Bronchial epithelial cell (primary cell): ENCODE measurements around the gene AHNAK. TPM values are rescaled to one million over a fixed set of nuclear protein-coding genes. Genes with fewer than 3 reads are reported as not detected.

Experiments used
- DNase-seq: peaks from one replicate; pipeline ENCODE4 v3.0.0-alpha.2; 2010; ENCODE audit warnings: low read depth
- FAIRE-seq: peaks from 2 replicates; lab custom pipeline; 2011; peaks lifted over from hg19 to GRCh38; lab: Jason Lieb, UNC
- H3K27me3 ChIP-seq: 2 replicates; pipeline ENCODE4 v1.5.1; 2011; ENCODE audit warnings: low read length; ENCODE audit not compliant: control insufficient read depth, insufficient read depth
- H3K36me3 ChIP-seq: 2 replicates; pipeline ENCODE4 v1.5.1; 2011; ENCODE audit warnings: low read length; ENCODE audit not compliant: control insufficient read depth, insufficient read depth
- H3K4me3 ChIP-seq: 2 replicates; pipeline ENCODE4 v1.5.1; 2011; ENCODE audit warnings: mild to moderate bottlenecking, low read depth, low read length, control low read depth
- total RNA-seq: library from RNA; depleted of rRNA; stranded (reverse); fragments of >200 nt; gene quantifications from 2 replicates; pipeline ENCODE4 v1.2.1, GENCODE V29; 2014
- TF ChIP-seq, protein P1 (sequence below): IDR thresholded peaks from 2 replicates; pipeline ENCODE4 v1.5.1; 2011; ENCODE audit warnings: mild to moderate bottlenecking, moderate library complexity, low read length, control low read depth, inconsistent platforms; ENCODE audit not compliant: insufficient read depth, severe bottlenecking

Gene AHNAK, protein sequence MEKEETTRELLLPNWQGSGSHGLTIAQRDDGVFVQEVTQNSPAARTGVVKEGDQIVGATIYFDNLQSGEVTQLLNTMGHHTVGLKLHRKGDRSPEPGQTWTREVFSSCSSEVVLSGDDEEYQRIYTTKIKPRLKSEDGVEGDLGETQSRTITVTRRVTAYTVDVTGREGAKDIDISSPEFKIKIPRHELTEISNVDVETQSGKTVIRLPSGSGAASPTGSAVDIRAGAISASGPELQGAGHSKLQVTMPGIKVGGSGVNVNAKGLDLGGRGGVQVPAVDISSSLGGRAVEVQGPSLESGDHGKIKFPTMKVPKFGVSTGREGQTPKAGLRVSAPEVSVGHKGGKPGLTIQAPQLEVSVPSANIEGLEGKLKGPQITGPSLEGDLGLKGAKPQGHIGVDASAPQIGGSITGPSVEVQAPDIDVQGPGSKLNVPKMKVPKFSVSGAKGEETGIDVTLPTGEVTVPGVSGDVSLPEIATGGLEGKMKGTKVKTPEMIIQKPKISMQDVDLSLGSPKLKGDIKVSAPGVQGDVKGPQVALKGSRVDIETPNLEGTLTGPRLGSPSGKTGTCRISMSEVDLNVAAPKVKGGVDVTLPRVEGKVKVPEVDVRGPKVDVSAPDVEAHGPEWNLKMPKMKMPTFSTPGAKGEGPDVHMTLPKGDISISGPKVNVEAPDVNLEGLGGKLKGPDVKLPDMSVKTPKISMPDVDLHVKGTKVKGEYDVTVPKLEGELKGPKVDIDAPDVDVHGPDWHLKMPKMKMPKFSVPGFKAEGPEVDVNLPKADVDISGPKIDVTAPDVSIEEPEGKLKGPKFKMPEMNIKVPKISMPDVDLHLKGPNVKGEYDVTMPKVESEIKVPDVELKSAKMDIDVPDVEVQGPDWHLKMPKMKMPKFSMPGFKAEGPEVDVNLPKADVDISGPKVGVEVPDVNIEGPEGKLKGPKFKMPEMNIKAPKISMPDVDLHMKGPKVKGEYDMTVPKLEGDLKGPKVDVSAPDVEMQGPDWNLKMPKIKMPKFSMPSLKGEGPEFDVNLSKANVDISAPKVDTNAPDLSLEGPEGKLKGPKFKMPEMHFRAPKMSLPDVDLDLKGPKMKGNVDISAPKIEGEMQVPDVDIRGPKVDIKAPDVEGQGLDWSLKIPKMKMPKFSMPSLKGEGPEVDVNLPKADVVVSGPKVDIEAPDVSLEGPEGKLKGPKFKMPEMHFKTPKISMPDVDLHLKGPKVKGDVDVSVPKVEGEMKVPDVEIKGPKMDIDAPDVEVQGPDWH (N-terminal part only)
- 354 and 607 TPM in 2 replicates for total RNA-seq

DNA sequence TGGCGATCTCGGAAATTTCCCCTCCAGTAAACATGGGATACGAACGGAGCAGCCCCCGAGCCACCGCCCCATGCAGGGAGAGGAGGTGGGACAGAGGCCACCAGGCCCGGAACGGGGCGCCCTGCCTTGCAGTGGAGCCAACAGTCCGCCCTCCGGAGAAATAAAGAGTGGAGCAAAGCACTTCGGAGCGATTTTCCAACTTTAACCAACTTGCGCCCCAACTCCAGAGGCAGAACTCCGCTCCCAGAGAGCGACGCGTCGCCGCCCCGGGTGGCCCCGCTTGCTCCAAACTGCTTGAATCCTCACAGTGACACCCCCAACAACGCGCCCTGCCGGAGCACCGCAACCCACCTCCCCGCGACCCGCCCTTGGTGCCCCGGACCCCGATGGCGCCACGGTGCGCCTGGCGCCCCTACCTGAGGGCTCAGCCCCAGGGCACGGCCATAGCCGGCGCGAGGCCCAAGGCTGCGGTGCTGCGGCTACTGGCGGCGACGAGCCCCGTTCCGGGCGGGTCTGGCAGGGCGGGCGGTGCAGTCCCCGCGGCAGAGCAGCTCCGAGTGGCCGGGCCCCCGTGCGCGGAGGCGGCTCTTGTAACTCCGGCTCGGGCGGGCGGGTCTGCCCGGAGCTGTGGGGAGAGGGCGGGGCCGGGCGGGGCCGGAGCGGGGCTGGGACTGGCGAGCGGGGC lies at the start of gene AHNAK:
Gene AHNAK (minus strand): TSS at position 563 of the 685 bp plus-strand sequence. CDS start 10,708 bp downstream, outside the sequence.
- Histone ChIP-seq H3K4me3 (peak within 1 kb of the TSS; percentile 95), H3K36me3 (peaks cover 12% of the 10 kb centered on the region), H3K27me3 (no peaks in the 10 kb centered on the region)
- FAIRE-seq (no peak), DNase-seq (peak; percentile 37)
- TF ChIP-seq, protein P1, sequence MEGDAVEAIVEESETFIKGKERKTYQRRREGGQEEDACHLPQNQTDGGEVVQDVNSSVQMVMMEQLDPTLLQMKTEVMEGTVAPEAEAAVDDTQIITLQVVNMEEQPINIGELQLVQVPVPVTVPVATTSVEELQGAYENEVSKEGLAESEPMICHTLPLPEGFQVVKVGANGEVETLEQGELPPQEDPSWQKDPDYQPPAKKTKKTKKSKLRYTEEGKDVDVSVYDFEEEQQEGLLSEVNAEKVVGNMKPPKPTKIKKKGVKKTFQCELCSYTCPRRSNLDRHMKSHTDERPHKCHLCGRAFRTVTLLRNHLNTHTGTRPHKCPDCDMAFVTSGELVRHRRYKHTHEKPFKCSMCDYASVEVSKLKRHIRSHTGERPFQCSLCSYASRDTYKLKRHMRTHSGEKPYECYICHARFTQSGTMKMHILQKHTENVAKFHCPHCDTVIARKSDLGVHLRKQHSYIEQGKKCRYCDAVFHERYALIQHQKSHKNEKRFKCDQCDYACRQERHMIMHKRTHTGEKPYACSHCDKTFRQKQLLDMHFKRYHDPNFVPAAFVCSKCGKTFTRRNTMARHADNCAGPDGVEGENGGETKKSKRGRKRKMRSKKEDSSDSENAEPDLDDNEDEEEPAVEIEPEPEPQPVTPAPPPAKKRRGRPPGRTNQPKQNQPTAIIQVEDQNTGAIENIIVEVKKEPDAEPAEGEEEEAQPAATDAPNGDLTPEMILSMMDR, result no peak

DNA sequence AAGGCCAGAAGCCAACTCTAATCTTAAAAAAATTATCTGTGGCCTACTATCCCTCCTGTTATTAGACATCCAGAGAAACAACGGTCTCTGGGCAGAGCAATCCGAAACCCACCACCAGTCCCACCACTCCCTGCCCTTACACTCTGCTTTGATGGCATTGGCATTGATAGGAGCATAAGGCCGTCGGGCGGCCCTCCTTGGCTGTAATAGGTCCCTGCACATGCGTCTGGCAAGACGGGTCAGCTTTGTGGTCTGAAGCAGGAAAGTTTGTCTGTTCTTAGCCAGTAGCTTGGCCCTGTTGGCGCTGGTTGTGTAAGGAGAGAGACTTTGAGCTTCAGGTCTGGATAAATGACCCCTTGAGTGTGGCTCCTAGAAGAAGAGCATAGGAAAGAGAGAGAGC lies 48.5 kb upstream of the AHNAK start:
- no peak overlapping the region for H3K4me3 ChIP-seq
- H3K27me3 ChIP-seq, result no peaks in the 10 kb centered on the region
- TF ChIP-seq, protein P1, result no peak
- DNase-seq (no peak), FAIRE-seq (no peak)
- H3K36me3 ChIP-seq, result peaks cover 22% of the 10 kb centered on the region

DNA sequence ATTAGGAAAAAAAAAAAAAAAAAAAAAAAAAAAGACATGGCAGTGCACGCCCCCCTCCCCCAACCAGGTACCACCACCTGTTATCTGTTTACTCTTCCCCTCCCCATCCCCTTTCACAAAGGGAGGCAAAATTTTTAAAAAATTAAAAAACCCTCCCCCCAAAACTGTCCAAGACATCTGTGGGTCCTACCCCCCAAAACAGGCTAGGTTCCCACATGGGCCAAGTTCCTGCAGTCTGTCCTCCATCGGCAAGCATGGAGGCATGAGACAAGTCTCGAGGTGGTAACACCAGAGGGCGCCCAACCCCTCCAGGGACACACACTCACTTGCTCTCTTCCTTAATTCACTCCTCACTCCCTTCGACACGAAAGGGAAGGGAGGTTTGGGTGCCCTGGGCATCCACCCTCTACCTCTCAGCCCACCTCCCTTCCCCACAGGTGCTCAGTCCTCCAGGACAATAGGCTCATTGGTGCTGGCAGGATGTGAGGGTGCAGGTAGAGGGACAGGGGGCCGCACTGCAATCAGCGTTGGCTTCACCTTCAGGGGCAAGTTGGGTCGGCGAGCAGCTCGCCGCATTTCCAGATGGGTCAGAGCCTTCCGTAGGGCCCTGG lies 46.9 kb upstream of the AHNAK start:
- no peaks in the 10 kb centered on the region for H3K27me3 ChIP-seq
- TF ChIP-seq, protein P1, result peak; percentile 86
- no peak for FAIRE-seq
- peak; percentile 70 for DNase-seq
- no peak overlapping the region for H3K4me3 ChIP-seq
- peaks cover 23% of the 10 kb centered on the region for H3K36me3 ChIP-seq

DNA sequence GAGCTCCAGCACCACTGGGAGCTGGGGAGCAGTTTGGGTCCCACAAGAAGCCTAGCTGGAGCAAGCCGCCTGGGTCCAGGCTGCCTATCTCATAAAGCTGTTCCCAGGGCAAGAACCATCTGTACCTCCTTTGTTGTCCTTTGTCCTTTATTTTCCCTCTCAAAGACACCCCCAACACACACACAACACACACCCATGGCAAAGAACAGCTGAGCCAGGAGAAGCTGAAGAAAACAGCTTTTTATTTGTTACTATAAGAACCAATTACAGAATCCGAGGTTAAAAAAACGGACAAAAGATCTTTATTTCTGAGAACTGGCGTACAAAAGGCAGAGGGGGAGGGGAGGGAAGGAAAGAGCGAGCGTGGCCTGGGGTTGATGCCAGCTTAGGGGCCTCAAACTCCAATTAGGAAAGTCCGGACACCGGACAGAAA lies 46.4 kb upstream of the AHNAK start:
- FAIRE-seq (no peak), DNase-seq (no peak)
- TF ChIP-seq, protein P1, result no peak
- peaks cover 21% of the 10 kb centered on the region for H3K36me3 ChIP-seq
- no peak overlapping the region for H3K4me3 ChIP-seq
- no peaks in the 10 kb centered on the region for H3K27me3 ChIP-seq
